Right ventricle myocardium superior (tissue), 1 donor: ENCODE data around the gene WDR5. TPM values are rescaled to one million over a fixed set of nuclear protein-coding genes. Genes with fewer than 3 reads are reported as not detected.

Experiments
- ATAC-seq: fragments of 200-7000 bp; cut with Tn5 transposase; one replicate; pipeline ENCODE4 v1.9.1; 2020; ENCODE audit warnings: mild to moderate bottlenecking; ENCODE audit not compliant: poor library complexity
- DNase-seq: peaks from one replicate; pipeline ENCODE4 v3.0.0-alpha.2; 2020
- intact Hi-C: fragments of 100-400 bp; cut with DNase I; formaldehyde crosslinking; loops from one replicate; pipeline ENCODE4 v1.11.2; 2022
- total RNA-seq: library from RNA; stranded (reverse); fragmentation: NEBNext Ultra II Directional; extraction: Animal tissue kit (Norgen Biotek cat#: 25700); gene quantifications from one replicate; pipeline ENCODE4 v1.2.1, GENCODE V29; 2021
- donor health status: DM: no; HTN: yes; CAD: no; lungs with severe emphysema.

WDR5 gene
- total RNA-seq, 1 donor from 2014 or later = 17.5 TPM

DNA sequence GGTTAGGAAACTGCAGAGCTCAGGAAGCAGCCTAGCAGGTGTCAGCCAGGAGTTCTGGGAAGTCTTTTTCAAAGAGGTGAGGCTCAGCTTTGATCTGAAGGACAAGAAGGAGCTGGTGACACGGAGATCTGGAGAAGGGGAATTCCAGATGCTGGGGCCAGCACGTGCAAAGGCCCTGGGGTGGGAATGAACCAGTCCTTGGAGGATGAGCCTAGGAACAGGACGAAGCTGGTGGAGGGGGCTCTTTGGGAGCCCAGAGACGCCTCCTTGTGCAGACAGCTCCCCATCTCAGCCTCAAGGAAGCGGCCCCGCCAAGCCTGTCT lies 43.7 kb downstream of the WDR5 start:
- no peak for DNase-seq
- no peak for ATAC-seq
- intact Hi-C loops = no loop called here

DNA sequence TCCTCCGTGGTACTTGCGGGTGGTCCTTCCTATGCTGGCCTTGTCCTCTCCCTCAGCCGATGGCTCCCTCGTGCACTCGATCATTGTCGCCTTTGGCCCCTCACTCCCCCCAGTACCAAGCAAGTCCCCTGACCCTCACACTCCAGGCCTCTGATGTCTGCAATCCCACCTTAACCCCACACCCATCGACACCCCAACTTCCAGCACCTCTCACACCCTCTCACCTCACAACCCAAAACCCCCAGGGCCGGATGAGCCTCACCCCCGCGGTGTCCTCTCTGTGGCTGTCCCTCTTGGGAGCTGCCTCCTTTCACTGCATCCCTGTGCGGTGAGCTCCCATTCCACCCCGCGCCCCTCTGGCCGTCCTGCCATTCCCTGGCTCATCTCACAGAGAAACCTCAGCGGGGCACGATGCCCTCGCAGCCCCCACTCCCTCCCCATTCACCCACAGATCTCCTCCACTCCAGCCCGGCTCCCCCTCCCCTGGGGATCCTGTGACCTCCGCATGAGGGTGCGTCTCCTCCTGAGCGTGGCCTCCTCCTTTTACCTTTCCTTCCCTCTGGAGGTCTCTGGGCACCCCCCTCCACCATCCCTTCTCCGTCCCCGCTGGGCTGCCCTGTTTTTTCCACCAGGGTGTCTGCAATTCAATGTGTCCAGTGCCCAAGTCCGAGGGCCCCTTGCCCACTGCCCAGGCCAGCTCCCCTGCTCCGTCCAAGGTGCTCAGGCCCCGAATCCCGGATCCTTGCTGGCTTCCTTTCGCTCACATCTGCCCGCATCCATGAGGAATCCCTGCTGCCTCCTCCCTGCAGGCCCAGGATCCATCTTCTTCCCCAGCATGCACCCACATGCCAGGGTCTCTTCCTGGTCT lies 44.3 kb downstream of the WDR5 start:
- no peak for ATAC-seq
- peak; percentile 33 for DNase-seq
- intact Hi-C loops = no loop called here

GRCh38 chr9:134180786-134181647 lies 45.1 kb downstream of the WDR5 start:
- intact Hi-C loops = no loop called here
- ATAC-seq = no peak
- peak; percentile 35 for DNase-seq

DNA sequence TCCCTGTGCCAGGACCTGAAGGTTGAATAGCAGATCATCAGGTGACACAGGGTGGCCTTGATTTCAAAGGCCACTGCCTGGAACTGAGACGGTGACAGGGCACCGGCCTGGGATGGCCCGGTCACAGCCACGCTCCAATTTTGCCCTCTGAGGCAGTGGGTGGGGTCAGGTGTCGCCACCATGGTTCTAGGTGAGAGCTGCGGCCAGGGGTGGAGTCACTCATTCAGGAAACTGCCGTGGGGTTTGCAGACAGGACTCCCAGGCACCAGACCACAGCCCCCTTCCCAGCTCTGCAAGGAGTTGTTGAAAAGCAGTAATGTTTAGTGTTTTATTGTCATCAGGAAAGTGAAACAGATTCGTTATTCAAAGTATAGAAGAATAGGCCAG lies 45.8 kb downstream of the WDR5 start:
- ATAC-seq = no peak
- DNase-seq = no peak
- intact Hi-C loops = no loop called here

DNA sequence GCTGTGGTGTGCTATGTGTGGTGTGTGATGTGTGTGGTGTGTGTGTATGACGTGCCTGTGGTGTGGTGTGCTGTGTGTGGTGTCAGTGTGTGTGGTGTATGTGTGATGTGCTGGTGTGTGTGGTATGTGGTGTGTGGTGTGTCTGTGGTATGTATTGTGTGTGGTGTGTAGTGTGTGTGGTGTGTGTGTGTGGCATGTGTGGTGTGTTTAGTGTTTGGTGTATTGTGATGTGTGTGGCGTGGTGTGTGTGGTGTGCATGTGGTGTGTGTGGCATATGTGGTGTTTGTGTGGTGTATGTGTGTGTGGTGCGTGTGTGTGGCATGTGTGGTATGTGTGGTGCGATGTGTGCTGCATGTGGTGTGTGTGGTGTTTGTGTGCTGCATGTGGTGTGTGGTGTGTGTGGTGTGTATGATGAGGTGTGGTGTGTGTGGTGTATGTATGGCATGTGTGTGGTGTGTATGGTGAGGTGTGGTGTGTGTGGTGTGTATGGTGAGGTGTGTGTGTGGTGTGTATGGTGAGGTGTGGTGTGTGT lies 46.7 kb downstream of the WDR5 start:
- intact Hi-C loops = no loop called here
- peak; percentile 45 for ATAC-seq
- no peak for DNase-seq

- no peak for ATAC-seq
- intact Hi-C loops = no loop called here
- no peak for DNase-seq
These were observed 49.7 kb downstream of the WDR5 start for GRCh38 chr9:134185536-134186011.

DNA sequence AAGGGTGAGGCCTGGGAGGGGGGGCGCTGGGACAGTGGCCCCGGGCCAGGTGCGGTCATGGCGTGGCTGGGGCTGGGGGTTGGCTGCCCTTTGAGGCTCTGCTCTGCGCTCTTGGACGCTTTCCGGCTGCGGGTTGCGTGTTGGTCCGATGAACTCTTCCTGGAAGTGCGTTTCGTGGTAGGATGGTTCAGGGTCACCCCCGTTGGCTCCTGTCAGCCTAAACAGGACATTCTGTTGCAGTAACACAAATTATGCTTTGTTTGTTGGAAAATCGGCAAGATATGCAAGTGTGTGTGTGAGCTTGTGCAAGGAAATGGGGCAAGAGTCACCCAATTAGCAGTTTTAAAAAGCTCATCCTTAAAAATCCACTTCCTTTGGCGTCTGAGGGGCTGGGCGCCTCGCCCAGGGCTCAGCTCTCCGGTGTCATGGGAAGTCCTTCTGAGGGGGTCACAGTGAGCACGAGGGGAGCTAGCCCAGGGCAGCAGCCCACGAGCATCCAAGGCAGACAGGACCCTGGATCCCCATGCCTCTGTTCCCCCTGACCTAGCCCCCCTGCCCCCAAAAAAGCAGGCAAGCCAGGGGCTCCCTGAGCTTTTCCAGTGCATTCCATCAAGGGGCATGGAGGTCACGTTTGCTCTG lies 50.7 kb downstream of the WDR5 start:
- intact Hi-C loops = no loop called here
- no peak for ATAC-seq
- DNase-seq = peak; percentile 43

GRCh38 chr9:134187110-134187531 lies 51.2 kb downstream of the WDR5 start:
- intact Hi-C loops = no loop called here
- DNase-seq (peak; percentile 38), ATAC-seq (no peak)

DNA sequence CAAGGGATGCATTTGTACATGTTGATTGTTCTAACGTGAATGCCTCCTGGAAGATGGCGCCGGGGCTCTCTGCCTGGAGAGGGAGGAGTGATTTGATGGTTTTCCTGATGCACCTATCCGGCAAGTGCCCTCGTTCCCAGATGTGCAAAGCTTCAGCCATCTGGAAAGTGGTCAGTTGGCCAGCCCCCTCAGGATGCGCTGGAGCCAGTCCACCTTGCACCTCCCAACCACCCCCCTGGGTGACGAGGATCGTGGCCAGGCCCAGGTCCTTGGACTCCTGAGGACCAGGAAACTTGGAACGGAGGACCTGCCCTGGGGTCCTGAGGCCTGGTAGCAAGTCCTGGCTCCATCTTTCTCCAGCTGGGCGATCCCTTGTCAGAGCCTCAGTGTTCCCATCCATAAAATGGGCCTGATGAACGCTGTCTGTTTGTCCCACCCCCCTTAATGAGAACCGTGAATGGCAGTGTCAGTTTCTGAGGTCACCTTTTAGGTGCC lies 52.1 kb downstream of the WDR5 start:
- ATAC-seq (no peak), DNase-seq (no peak)
- intact Hi-C loops = no loop called here

DNA sequence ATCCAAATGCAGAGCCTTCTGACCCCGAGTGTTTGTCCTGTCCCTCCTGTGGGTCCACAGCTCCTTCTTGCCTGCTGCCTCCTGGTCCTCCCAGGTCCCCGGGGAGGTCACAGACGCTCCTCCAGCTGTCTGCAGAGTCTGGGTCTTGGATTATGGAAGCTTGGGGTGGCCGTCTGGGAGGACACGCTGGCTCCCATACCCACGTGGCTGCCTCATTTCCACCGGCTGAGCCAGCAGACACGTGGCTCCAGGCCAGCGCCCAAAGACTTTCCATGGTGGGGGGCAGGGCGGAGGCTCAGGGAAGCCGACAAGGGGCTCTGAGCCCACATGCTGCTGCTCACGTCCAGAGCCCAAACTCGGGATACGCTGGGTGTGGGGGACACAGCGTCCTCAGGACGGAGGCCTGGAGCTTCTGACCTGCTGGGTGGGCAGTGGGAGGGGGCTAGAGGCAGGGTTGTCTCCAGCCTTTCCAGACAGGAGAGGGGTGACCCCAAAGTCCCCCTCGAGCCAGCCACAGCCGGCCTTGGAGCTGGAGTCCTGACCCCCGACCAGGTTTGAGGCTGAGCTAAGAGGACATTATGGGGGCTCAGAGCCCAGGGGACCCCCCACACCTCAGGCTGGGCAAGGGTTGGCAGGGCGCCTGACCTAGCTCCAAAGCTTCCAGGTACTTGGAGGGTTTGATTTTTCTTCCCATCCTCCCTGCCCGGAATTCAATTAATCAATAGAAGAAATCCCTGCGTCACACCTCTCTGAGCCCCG lies 52.7 kb downstream of the WDR5 start:
- DNase-seq (peak; percentile 53), ATAC-seq (peak; percentile 55)
- intact Hi-C loops = no loop called here

DNA sequence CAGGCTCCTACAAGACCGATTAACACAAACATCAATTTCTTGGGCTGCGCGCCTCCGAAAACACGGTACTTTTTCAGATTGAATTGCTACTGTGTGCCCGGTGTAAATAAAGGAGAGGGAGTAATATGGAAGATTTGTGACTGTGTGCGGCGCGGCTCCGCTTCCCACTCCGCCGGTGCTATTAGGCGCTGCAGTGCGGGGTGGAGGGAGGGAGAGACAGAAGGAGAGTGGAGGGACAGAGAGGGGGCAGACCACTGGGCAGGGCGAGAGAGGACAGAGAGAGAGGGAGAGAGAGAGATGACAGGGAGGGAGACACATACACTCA lies 53.2 kb downstream of the WDR5 start:
- DNase-seq = no peak
- intact Hi-C loops = no loop called here
- ATAC-seq = peak; percentile 40

DNA sequence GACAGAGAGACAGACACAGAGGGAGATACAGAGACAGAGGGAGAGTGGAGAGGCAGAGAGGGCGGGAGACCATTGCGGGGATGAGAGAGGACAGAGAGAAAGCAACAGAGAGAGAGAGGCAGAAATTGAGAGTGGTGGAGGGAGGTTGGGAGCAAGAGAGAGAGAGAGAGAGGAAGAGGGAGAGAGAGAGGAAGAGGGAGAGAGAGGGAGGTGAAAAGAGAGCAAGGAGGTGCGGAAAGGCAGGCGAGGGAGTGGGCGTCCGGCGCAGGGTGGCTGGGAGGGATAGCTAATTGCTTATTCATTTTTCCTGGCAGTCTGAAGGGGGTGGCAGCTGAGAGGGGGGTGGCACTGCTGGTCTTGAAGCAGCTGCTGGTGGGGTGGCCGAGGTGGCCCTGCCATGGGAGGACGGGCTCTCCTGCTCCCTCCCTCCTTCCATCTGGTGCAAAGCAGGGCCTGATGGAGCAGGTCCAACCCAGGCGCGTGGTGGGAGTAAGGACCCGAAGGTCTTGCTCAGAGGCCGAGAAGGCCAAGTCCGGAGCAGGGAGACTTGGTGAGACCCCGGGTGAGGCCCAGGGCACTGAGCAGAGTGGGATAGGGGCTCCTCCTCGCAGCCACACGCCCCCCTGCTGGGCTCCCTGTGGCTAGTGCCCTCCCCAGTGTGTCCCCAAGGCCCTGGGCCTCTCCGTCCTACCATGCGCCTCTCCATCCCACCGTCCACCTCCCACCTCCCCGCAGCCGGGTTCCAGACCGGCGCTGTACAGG lies 53.8 kb downstream of the WDR5 start:
- peak; percentile 37 for ATAC-seq

GRCh38 chr9:134190232-134191121 lies 54.6 kb downstream of the WDR5 start:
- ATAC-seq = no peak
- no peak for DNase-seq
- intact Hi-C loops = no loop called here

More for the DNA sequence above, 53.8 kb downstream of the WDR5 start:
- intact Hi-C loops = no loop called here
- peak; percentile 38 for DNase-seq

DNA sequence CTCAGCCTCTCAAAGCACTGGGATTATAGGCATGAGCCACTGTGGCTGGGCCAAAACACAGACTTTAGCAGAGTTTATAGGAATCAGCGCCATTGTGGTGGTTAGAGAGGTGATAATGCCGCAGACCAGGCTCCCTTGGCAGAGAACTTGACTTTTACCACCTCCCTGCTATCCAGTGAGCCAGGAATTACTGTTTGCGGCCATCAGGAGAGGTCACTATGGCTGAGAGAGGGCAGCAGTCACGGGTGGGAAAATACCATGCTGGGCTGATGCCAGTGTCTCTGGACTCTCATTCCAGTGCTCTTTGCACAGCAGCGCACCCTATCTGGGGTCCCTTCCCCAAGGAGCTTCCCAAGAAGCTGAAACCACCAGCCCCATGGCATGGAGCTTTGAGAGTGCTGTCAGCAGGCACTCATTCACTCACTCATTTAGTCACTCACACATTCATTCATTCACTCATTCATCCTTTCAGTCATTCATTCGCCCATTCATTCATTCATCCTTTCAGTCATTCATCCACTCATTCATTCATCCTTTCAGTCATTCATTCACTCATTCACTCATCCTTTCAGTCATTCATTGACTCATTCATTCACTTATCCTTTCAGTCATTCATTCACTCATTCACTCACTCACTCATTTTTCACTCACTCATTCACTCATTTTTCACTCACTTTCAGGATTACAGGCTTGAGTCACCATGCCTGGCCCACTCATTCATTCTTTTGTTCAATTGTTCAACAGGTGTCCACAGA lies 55.8 kb downstream of the WDR5 start:
- intact Hi-C loops = no loop called here
- ATAC-seq (no peak), DNase-seq (no peak)

GRCh38 chr9:134192311-134192950 lies 56.5 kb downstream of the WDR5 start:
- no peak for ATAC-seq
- no peak for DNase-seq
- intact Hi-C loops = no loop called here
